HepG2 (cell line): ENCODE data around the gene LTB4R2. TPM values are rescaled to one million over a fixed set of nuclear protein-coding genes. Genes with fewer than 3 reads are reported as not detected.

Source experiments
- ATAC-seq: fragments of 200-7000 bp; cut with Tn5 transposase; 3 replicates; pipeline ENCODE4 v1.9.1; 2020; ENCODE audit warnings: mild to moderate bottlenecking, moderate library complexity
- BruUV-seq: library from RNA; stranded (reverse); fragments of 400-500 nt; replicated peaks from 2 replicates; lab custom pipeline; 2021; lab: Mats Ljungman, UMichigan
- CTCF ChIA-PET: fragments of 300-600 bp; formaldehyde crosslinking; extraction: SDS; loops from one replicate; lab custom pipeline; 2021; ENCODE audit warnings: low total read pairs, inconsistent platforms, low intra/inter-chr PET ratio; lab: Yijun Ruan, JAX
- POLR2A ChIA-PET: fragments of 350-600 bp; sonication (Branson Sonifier 250); formaldehyde crosslinking; loops from one replicate; lab custom pipeline; 2020; ENCODE audit warnings: antibody characterized with exemption, inconsistent platforms; lab: Yijun Ruan, JAX
- DNase-seq: peaks from one replicate; pipeline ENCODE4 v3.0.0-alpha.2; 2015; ENCODE audit warnings: low spot score
- FAIRE-seq: peaks from 3 replicates; lab custom pipeline; 2011; peaks lifted over from hg19 to GRCh38; lab: Jason Lieb, UNC
- H2AFZ ChIP-seq: one replicate; pipeline ENCODE4 v1.6.1; 2011; ENCODE audit warnings: low read length, inconsistent platforms
- H3K27ac ChIP-seq: fragments of 300-600 bp; 3 replicates; pipeline ENCODE4 v1.8.0; 2011; ENCODE audit warnings: mixed run types, mild to moderate bottlenecking, mixed read lengths, low read length, inconsistent platforms; ENCODE audit not compliant: insufficient read depth; ENCODE audit errors: extremely low read length
- H3K27me3 ChIP-seq, 2 experiments: fragments of 200-600 bp in 1 of 2; 2 replicates in 1 of 2; 3 replicates in 1 of 2; pipeline versions ENCODE4 v1.6.0 to v1.8.0; 2011; ENCODE audit warnings: low read length in 2 of 2, mild to moderate bottlenecking in 2 of 2, moderate library complexity in 2 of 2, inconsistent platforms in 1 of 2; ENCODE audit not compliant: insufficient read depth in 2 of 2, control insufficient read depth in 1 of 2
- H3K36me3 ChIP-seq, 2 experiments: fragments of 200-600 bp in 1 of 2; replicated peaks in 1 of 2; 2 replicates in 1 of 2; 3 replicates in 1 of 2; pipeline versions ENCODE4 v1.5.1 to v1.8.0; 2011; ENCODE audit warnings: low read length in 2 of 2, inconsistent platforms in 1 of 2; ENCODE audit not compliant: insufficient read depth in 2 of 2, control insufficient read depth in 1 of 2
- H3K4me1 ChIP-seq: 2 replicates; pipeline ENCODE4 v1.5.1; 2012; ENCODE audit warnings: low read length, inconsistent platforms; ENCODE audit not compliant: insufficient read depth
- H3K4me2 ChIP-seq: 2 replicates; pipeline ENCODE4 v1.6.0; 2011; ENCODE audit warnings: low read depth, low read length, inconsistent platforms
- H3K4me3 ChIP-seq, 3 experiments: fragments of 200-600 bp in 1 of 3; sonication (generic), shearing (Covaris generic) in 1 of 3; replicated peaks in 1 of 3; 2 replicates each; pipeline ENCODE4 v1.5.1; 2011 to 2016; ENCODE audit warnings: low read length in 3 of 3, inconsistent platforms in 2 of 3, low read depth in 2 of 3, mild to moderate bottlenecking in 2 of 3, control low read depth in 1 of 3, mixed read lengths in 1 of 3; ENCODE audit not compliant: insufficient read depth in 1 of 3
- H3K79me2 ChIP-seq: one replicate; pipeline ENCODE4 v1.6.1; 2011; ENCODE audit warnings: low read length, inconsistent platforms; ENCODE audit not compliant: insufficient read depth
- H3K9ac ChIP-seq: 2 replicates; pipeline ENCODE4 v1.6.0; 2011; ENCODE audit warnings: mild to moderate bottlenecking, low read depth, low read length, inconsistent platforms; ENCODE audit not compliant: insufficient read depth
- H3K9me3 ChIP-seq: 2 replicates; pipeline ENCODE4 v1.5.1; 2012; ENCODE audit warnings: mild to moderate bottlenecking, low read length
- H4K20me1 ChIP-seq: 2 replicates; pipeline ENCODE4 v1.6.0; 2011; ENCODE audit warnings: inconsistent platforms, mild to moderate bottlenecking, low read length, moderate library complexity; ENCODE audit not compliant: insufficient read depth
- ARID2 ChIP-seq: sonication (generic); formaldehyde crosslinking; IDR thresholded peaks from 2 replicates; pipeline ENCODE4 v1.8.1; 2022; ENCODE audit warnings: mild to moderate bottlenecking, missing genetic modification reagents, borderline replicate concordance
- FOXO4 ChIP-seq: sonication (generic); formaldehyde crosslinking; conservative IDR thresholded peaks from 2 replicates; pipeline ENCODE4 v1.8.1; 2023; ENCODE audit warnings: missing genetic modification reagents
- KDM6A ChIP-seq: IDR thresholded peaks from 2 replicates; pipeline ENCODE4 v1.6.1; 2016; ENCODE audit warnings: low read depth
- KLF15 ChIP-seq: sonication (generic); formaldehyde crosslinking; IDR thresholded peaks from 2 replicates; pipeline ENCODE4 v1.8.1; 2023; ENCODE audit warnings: borderline replicate concordance, mild to moderate bottlenecking, inconsistent platforms, missing genetic modification reagents, mixed read lengths
- KLF16 ChIP-seq, 2 experiments: sonication (generic) in 1 of 2; formaldehyde crosslinking in 1 of 2; IDR thresholded peaks; 2 replicates each; pipeline versions ENCODE4 v1.6.1 to v1.8.0; 2016 to 2023; ENCODE audit warnings: missing genetic modification reagents in 2 of 2, missing compliant biosample characterization in 1 of 2
- LRRFIP1 ChIP-seq: sonication (generic); formaldehyde crosslinking; conservative IDR thresholded peaks from 2 replicates; pipeline ENCODE4 v1.4.0; 2020; ENCODE audit warnings: missing genetic modification reagents
- MAFK ChIP-seq, 2 experiments: IDR thresholded peaks in 1 of 2; conservative IDR thresholded peaks in 1 of 2; 2 replicates each; pipeline ENCODE4 v1.6.1; 2011; ENCODE audit warnings: improper control_type of control experiment in 2 of 2, low read length in 2 of 2
- MEF2D ChIP-seq: sonication (generic); formaldehyde crosslinking; IDR thresholded peaks from 2 replicates; pipeline ENCODE4 v1.5.1; 2020; ENCODE audit warnings: mild to moderate bottlenecking, missing genetic modification reagents
- MTF2 ChIP-seq: sonication (generic); formaldehyde crosslinking; IDR thresholded peaks from 2 replicates; pipeline ENCODE4 v1.5.0; 2020; ENCODE audit warnings: missing genetic modification reagents, borderline replicate concordance
- NAIF1 ChIP-seq: sonication (generic); formaldehyde crosslinking; IDR thresholded peaks from 2 replicates; pipeline ENCODE4 v1.5.0; 2020; ENCODE audit warnings: mild to moderate bottlenecking, missing genetic modification reagents, borderline replicate concordance
- RNF2 ChIP-seq: fragments of 450-650 bp; conservative IDR thresholded peaks from 2 replicates; pipeline ENCODE4 v1.6.1; 2016; ENCODE audit warnings: low read depth
- SNAI1 ChIP-seq: sonication (generic); formaldehyde crosslinking; IDR thresholded peaks from 2 replicates; pipeline ENCODE4 v1.5.0; 2020; ENCODE audit warnings: mild to moderate bottlenecking, missing genetic modification reagents, borderline replicate concordance
- ZNF20 ChIP-seq: sonication (generic); formaldehyde crosslinking; IDR thresholded peaks from 2 replicates; pipeline ENCODE4 v1.4.0; 2020; ENCODE audit warnings: mild to moderate bottlenecking, moderate library complexity, missing genetic modification reagents
- ZNF331 ChIP-seq: sonication (generic); formaldehyde crosslinking; IDR thresholded peaks from 2 replicates; pipeline ENCODE4 v1.4.0; 2020; ENCODE audit warnings: missing genetic modification reagents
- ZNF557 ChIP-seq: sonication (generic); formaldehyde crosslinking; IDR thresholded peaks from 2 replicates; pipeline ENCODE4 v1.4.0; 2020; ENCODE audit warnings: missing genetic modification reagents
- ZNF569 ChIP-seq: sonication (generic); formaldehyde crosslinking; IDR thresholded peaks from 2 replicates; pipeline ENCODE4 v1.5.0; 2020; ENCODE audit warnings: mild to moderate bottlenecking, missing genetic modification reagents, moderate library complexity, borderline replicate concordance
- ZNF800 ChIP-seq: sonication (generic); formaldehyde crosslinking; IDR thresholded peaks from 2 replicates; pipeline ENCODE4 v1.4.0; 2020; ENCODE audit warnings: missing genetic modification reagents
- WGBS: methylation state at CpG from one replicate; pipeline ENCODE4 v1.1.6; 2017; ENCODE audit warnings: low lambda C conversion rate; 5-methylcytosine and 5-hydroxymethylcytosine counted together
- in situ Hi-C: cut with HindIII; loops from 2 replicates; pipeline ENCODE4 v1.10.0; 2017; ENCODE audit warnings: low pct_unique_long_range_greater_than_20kb; ENCODE audit not compliant: extremely low pct_ligation_motif_present
- intact Hi-C: fragments of 100-400 bp; cut with micrococcal nuclease; formaldehyde crosslinking; loops from one replicate; pipeline ENCODE4 v1.10.0; 2022; ENCODE audit not compliant: unreplicated experiment
- polyA plus RNA-seq, 8 experiments: library from polyadenylated mRNA; depleted of rRNA in 3 of 8; stranded (reverse) in 7 of 8; unstranded in 1 of 8; fragments of >200 nt; fragmentation: Illumina TruSeq in 4 of 8; extraction: Trizol in 4 of 8; gene quantifications; 2 replicates each; pipeline versions ENCODE4 v1.2.1 to v1.2.3, GENCODE V29; 2011 to 2016; ENCODE audit warnings: low read depth in 4 of 8, missing spikeins in 1 of 8, mixed read lengths in 1 of 8; ENCODE audit not compliant: insufficient read depth in 1 of 8
- total RNA-seq, 5 experiments: library from RNA; depleted of rRNA; stranded (reverse); fragments of >200 nt; fragmentation: Illumina TruSeq; extraction: Trizol; gene quantifications; 2 replicates each; pipeline ENCODE4 v1.2.3, GENCODE V29; 2016; ENCODE audit warnings: low read depth in 1 of 5

The LTB4R2 gene
- total and polyA plus RNA-seq, 2 of the 13 experiments (the other 11 are each of a cell fraction or from before 2014, with no cell fraction given), result 3.9 to 6.9 TPM

GRCh38 chr14:24271834-24272263, 38.1 kb upstream of the LTB4R2 start:
- FAIRE-seq, result no peak
- BruUV-seq, result TSS peak; percentile 50
- peak; percentile 80; the same call in 1 of the 2 replicates for TF ChIP-seq LRRFIP1 (CRISPR knock-in tag)
- TF ChIP-seq KLF15 (CRISPR knock-in tag), result peak; percentile 54; the same call in 1 of the 2 replicates
- no peak; the same call in 1 of the 2 replicates for TF ChIP-seq RNF2
- 0 out of 2 replicates have a peak, but pooled peaks have one; percentile 9 for TF ChIP-seq MTF2 (CRISPR knock-in tag)
- peak in 1 of 2 experiments; percentile 19; a peak in 1 of 4 replicates for TF ChIP-seq KLF16 (CRISPR knock-in tag; IDR thresholded peaks at IDR 0.05)
- 0 out of 2 replicates have a peak, but pooled peaks have one; percentile 7 for TF ChIP-seq NAIF1 (CRISPR knock-in tag)
- peak; percentile 34 to 35; a peak in 2 of 4 replicates for TF ChIP-seq MAFK (conservative IDR thresholded peaks at IDR 0.05 in 1 of 2, IDR thresholded peaks at IDR 0.05 in 1 of 2; ENCODE audit: low read length in 2 of 2)
- 0 out of 2 replicates have a peak, but pooled peaks have one; percentile 85 for TF ChIP-seq SNAI1
- peak; percentile 89 for TF ChIP-seq ZNF20 (CRISPR knock-in tag)
- TF ChIP-seq ARID2, result peak; percentile 57; the same call in 1 of the 2 replicates
- 0 out of 2 replicates have a peak, but pooled peaks have one; percentile 13 for TF ChIP-seq ZNF557 (CRISPR knock-in tag)
- TF ChIP-seq ZNF331 (CRISPR knock-in tag), result no peak
- no peak for TF ChIP-seq KDM6A (CRISPR knock-in tag)
- TF ChIP-seq ZNF800 (CRISPR knock-in tag), result peak; percentile 79; the same call in 1 of the 2 replicates
- TF ChIP-seq ZNF569, result 0 out of 2 replicates have a peak, but pooled peaks have one; percentile 19
- peak; percentile 97; the same call in 1 of the 2 replicates for TF ChIP-seq FOXO4 (CRISPR knock-in tag)
- TF ChIP-seq MEF2D, result no peak; the same call in none of the 2 replicates

More at GRCh38 chr14:24271834-24272263, 38.1 kb upstream of the LTB4R2 start:
- H2AFZ ChIP-seq, result peak overlapping the region; percentile 75
- ATAC-seq (no peak), DNase-seq (no peak)
- H3K9ac ChIP-seq, result peak overlapping the region; percentile 98
- H3K27ac ChIP-seq, result peak overlapping the region; percentile 92
- H3K4me1 ChIP-seq, result peaks cover 22% of the 10 kb centered on the region
- H3K36me3 ChIP-seq, result peaks cover 11 to 20% of the 10 kb centered on the region in 2 experiments; a peak in 4 of 5 replicates
- H4K20me1 ChIP-seq, result no peaks in the 10 kb centered on the region
- ChIA-PET POLR2A (interaction anchor here (0.6 to 16.5 kb wide), 49 partner anchors 9 to 1435 kb away, joined by 3 to 435 read pairs (median 9); partner anchors contain the start of genes BCL2L2, CARMIL3, CBLN3 and CHMP4A), CTCF (interaction anchor here (1.4 to 2.8 kb wide), 3 partner anchors 26 to 56 kb away, joined by 10 to 33 read pairs (median 10); partner anchors contain the start of genes MDP1 and TINF2)
- H3K9me3 ChIP-seq, result no peaks in the 10 kb centered on the region
- in situ Hi-C loops, result no loop called here
- WGBS, result 9% methylated on average over 3 of the region's 3 CpGs
- peaks cover 7% of the 10 kb centered on the region for H3K79me2 ChIP-seq
- H3K4me3 ChIP-seq, result peak overlapping the region; percentile 78 to 96 (median 78)
- intact Hi-C loops, result loop anchor here (1.0 to 2.0 kb wide), 4 partner anchors 20 to 55 kb away; partner anchors contain the start of gene MDP1
- peak overlapping the region; percentile 97 for H3K4me2 ChIP-seq
- no peaks in the 10 kb centered on the region; a peak in 1 of 5 replicates for H3K27me3 ChIP-seq
